Kidney (tissue), 14 donors: Measurements from ENCODE around the gene ATP1A1. TPM values are rescaled to one million over a fixed set of nuclear protein-coding genes. Genes with fewer than 3 reads are reported as not detected.
A peak's percentile ranks its signal among the peaks of the same experiment; 100 is the strongest.

Source experiments
- DNase-seq, 5 donors: peaks; one replicate each; pipeline ENCODE4 v3.0.0-alpha.2; 2013 to 2020
- FAIRE-seq: peaks from 2 replicates; lab custom pipeline; 2012; peaks lifted over from hg19 to GRCh38; lab: Jason Lieb, UNC
- H3K27ac ChIP-seq, 2 donors: one replicate each; pipeline ENCODE4 v1.7.0; 2013; ENCODE audit warnings: low read depth in 2 of 2, low read length in 2 of 2, inconsistent platforms in 1 of 2
- H3K27me3 ChIP-seq: one replicate; pipeline ENCODE4 v1.7.1; 2013; ENCODE audit warnings: low read length, inconsistent platforms; ENCODE audit not compliant: control insufficient read depth, insufficient read depth
- H3K36me3 ChIP-seq, 3 donors: one replicate each; pipeline versions ENCODE4 v1.7.0 to v1.7.1; 2013; ENCODE audit warnings: low read length in 3 of 3, control low read depth in 1 of 3, inconsistent platforms in 1 of 3; ENCODE audit not compliant: insufficient read depth in 3 of 3, control insufficient read depth in 2 of 3
- H3K4me1 ChIP-seq, 3 donors: one replicate each; pipeline versions ENCODE4 v1.7.0 to v1.7.1; 2013; ENCODE audit warnings: low read length in 3 of 3, inconsistent platforms in 1 of 3, low read depth in 1 of 3; ENCODE audit not compliant: control insufficient read depth in 2 of 3, insufficient read depth in 2 of 3
- H3K4me3 ChIP-seq, 3 donors: one replicate each; pipeline versions ENCODE4 v1.7.0 to v1.8.1; 2013; ENCODE audit warnings: low read length in 3 of 3, control low read depth in 1 of 3, inconsistent platforms in 1 of 3
- H3K9ac ChIP-seq, 3 donors: one replicate each; pipeline versions ENCODE4 v1.7.0 to v1.7.1; 2013; ENCODE audit warnings: low read length in 3 of 3, control low read depth in 1 of 3, inconsistent platforms in 1 of 3
- H3K9me3 ChIP-seq, 3 donors: one replicate each; pipeline versions ENCODE4 v1.7.0 to v1.7.1; 2013; ENCODE audit warnings: low read length in 3 of 3, control low read depth in 1 of 3, inconsistent platforms in 1 of 3; ENCODE audit not compliant: control insufficient read depth in 2 of 3, insufficient read depth in 1 of 3
- CTCF ChIP-seq: IDR thresholded peaks from 3 replicates; pipeline ENCODE4 v1.5.1; 2012; ENCODE audit warnings: mild to moderate bottlenecking, moderate library complexity, borderline replicate concordance; ENCODE audit not compliant: insufficient read depth; ENCODE audit errors: extremely low read depth
- intact Hi-C: fragments of 100-400 bp; cut with DNase I; formaldehyde crosslinking; loops from one replicate; pipeline ENCODE4 v1.11.1; 2022
- polyA plus RNA-seq: library from polyadenylated mRNA; stranded (reverse); fragments of 350-450 nt; fragmentation: Illumina TruSeq; extraction: RNeasy Lipid Tissue Mini Kit (QIAGEN cat#74804); gene quantifications from one replicate; pipeline ENCODE4 v1.2.3, GENCODE V29; 2014; ENCODE audit warnings: low read depth, low replicate concordance; ENCODE audit not compliant: insufficient read depth
- total RNA-seq: library from RNA; stranded (reverse); fragmentation: NEBNext Ultra II Directional; extraction: Animal tissue kit (Norgen Biotek cat#: 25700); gene quantifications from one replicate; pipeline ENCODE4 v1.2.1, GENCODE V29; 2021
- donor health status: control.
- donor health status: control.
- donor health status: control.
- donor health status: control.
- donor health status: control.
- donor health status: DM: yes; HTN: yes; CAD: no.
- donor health status: Normal renal cell carcinoma (clear cell type).

Gene ATP1A1
- total and polyA plus RNA-seq, 2 donors from 2014 or later = 1,218 to 2,241 TPM

DNA sequence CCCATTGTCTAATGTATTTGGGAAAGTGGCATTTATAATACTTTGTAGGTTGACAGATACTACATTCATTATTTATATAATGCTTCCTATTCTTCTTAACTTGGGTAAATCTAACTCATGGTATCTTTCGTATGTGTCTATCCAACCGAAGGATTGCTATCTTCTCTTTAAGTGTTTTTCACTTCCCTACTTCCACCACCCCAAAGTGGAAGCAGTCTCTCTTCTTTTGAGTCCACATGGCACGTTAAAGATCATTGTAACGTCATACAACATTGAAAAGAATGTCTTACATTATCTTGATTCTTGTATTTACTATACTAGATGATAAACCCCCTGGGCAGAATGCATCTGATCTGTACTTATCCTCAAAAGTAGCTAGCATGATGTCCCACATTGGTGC lies 21.2 kb downstream of the ATP1A1 start:
- no peak overlapping the region for H3K4me3 ChIP-seq
- intact Hi-C loops = no loop called here
- H3K36me3 ChIP-seq = peaks cover 36 to 93% (median 74%) of the 10 kb centered on the region in 3 donors

DNA sequence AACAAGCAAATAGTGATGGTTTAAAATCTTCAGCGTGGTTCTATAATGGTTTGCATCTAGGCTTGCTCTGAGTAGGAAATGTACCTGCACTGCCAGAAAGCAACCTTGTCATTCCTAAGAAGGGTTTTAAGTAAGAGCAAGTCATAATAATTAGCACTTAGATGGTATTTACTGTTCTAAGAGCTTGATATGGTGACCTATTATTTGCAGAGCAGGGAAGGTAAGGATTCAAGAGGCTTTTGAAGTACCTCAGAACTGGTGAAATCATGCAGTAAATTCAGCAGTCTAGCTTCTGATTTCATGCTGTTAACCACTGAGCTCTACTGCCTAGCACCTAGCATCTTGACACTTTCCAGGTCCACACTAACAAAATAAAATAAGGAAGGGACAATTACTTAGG lies 23.7 kb downstream of the ATP1A1 start:
- H3K27ac ChIP-seq = peak overlapping the region in 1 of 2 donors; percentile 20
- H3K9ac ChIP-seq = no peak overlapping the region
- H3K9me3 ChIP-seq = no peaks in the 10 kb centered on the region
- TF ChIP-seq CTCF = no peak
- FAIRE-seq = no peak
- peaks cover 0 to 29% (median 12%) of the 10 kb centered on the region in 3 donors for H3K4me1 ChIP-seq
- H3K36me3 ChIP-seq = peaks cover 33 to 93% (median 79%) of the 10 kb centered on the region in 3 donors
- intact Hi-C loops = no loop called here
- DNase-seq = no peak
- H3K4me3 ChIP-seq = no peak overlapping the region
- no peaks in the 10 kb centered on the region for H3K27me3 ChIP-seq

More for the DNA sequence above, 21.2 kb downstream of the ATP1A1 start:
- H3K9me3 ChIP-seq = no peaks in the 10 kb centered on the region
- H3K27ac ChIP-seq = no peak overlapping the region
- FAIRE-seq = no peak
- H3K9ac ChIP-seq = peak overlapping the region in 1 of 3 donors; percentile 3
- no peak for DNase-seq
- H3K27me3 ChIP-seq = no peaks in the 10 kb centered on the region
- H3K4me1 ChIP-seq = peaks cover 0 to 17% (median 16%) of the 10 kb centered on the region in 3 donors
- no peak for TF ChIP-seq CTCF

- H3K9me3 ChIP-seq = no peaks in the 10 kb centered on the region
- DNase-seq = no peak
- no peak overlapping the region for H3K4me3 ChIP-seq
- no peaks in the 10 kb centered on the region for H3K27me3 ChIP-seq
- H3K36me3 ChIP-seq = peaks cover 34 to 93% (median 82%) of the 10 kb centered on the region in 3 donors
- no peak for FAIRE-seq
- no peak overlapping the region for H3K27ac ChIP-seq
- H3K9ac ChIP-seq = no peak overlapping the region
- no peak for TF ChIP-seq CTCF
- intact Hi-C loops = no loop called here
- H3K4me1 ChIP-seq = peaks cover 0 to 20% (median 12%) of the 10 kb centered on the region in 3 donors
These were observed 24.7 kb downstream of the ATP1A1 start for GRCh38 chr1:116397728-116398127.

- intact Hi-C loops = no loop called here
- Histone ChIP-seq H3K9me3 (no peaks in the 10 kb centered on the region), H3K27me3 (no peaks in the 10 kb centered on the region), H3K4me3 (no peak overlapping the region), H3K36me3 (peaks cover 34 to 95% (median 90%) of the 10 kb centered on the region in 3 donors), H3K9ac (no peak overlapping the region), H3K4me1 (peaks cover 0 to 23% (median 9%) of the 10 kb centered on the region in 3 donors), H3K27ac (peak overlapping the region in 1 of 2 donors; percentile 25)
- no peak for TF ChIP-seq CTCF
- no peak for DNase-seq
- no peak for FAIRE-seq
These were observed 27.7 kb downstream of the ATP1A1 start for GRCh38 chr1:116400780-116401179.
